DND-41 (cell line): ENCODE measurements around the gene CLMN.

Experiments used
- CTCF ChIP-seq: IDR thresholded peaks from 2 replicates; pipeline ENCODE4 v1.5.1; 2012; ENCODE audit warnings: borderline replicate concordance, low read length, moderate library complexity, mild to moderate bottlenecking; ENCODE audit not compliant: poor library complexity, severe bottlenecking; ENCODE audit errors: extremely low read depth
- EZH2 ChIP-seq: IDR thresholded peaks from 3 replicates; pipeline ENCODE4 v1.6.1; 2012; ENCODE audit warnings: borderline replicate concordance, low read depth, mild to moderate bottlenecking, moderate library complexity, low read length, inconsistent platforms; ENCODE audit not compliant: severe bottlenecking

GRCh38 chr14:95293449-95293848 lies 26.3 kb downstream of the CLMN start:
- TF ChIP-seq CTCF (no peak), EZH2 (no peak)
